Measurements from ENCODE around the gene DNAH3.
A peak's percentile ranks its signal among the peaks of the same experiment; 100 is the strongest.

DNAH3 gene

GRCh38 chr16:20901436-20902112, 249.1 kb downstream of the DNAH3 start:
- DNase-seq, result peak; percentile 9

GRCh38 chr16:20901068-20901435, 249.6 kb downstream of the DNAH3 start:
- DNase-seq, result no peak

GRCh38 chr16:20900299-20901067, 250.2 kb downstream of the DNAH3 start, which contains the start of the genes DCUN1D3 and LYRM1:
DCUN1D3 (minus strand) TSS chr16:20900358; CDS start chr16:20862538, 37,820 bp downstream.
LYRM1 (plus strand) TSS chr16:20900771; CDS start chr16:20915556, 14,785 bp downstream.
- peak; percentile 77 for DNase-seq

GRCh38 chr16:20899477-20900298, 251.0 kb downstream of the DNAH3 start:
- peak; percentile 12 for DNase-seq

- DNase-seq, result no peak
These were observed 251.6 kb downstream of the DNAH3 start for GRCh38 chr16:20899071-20899470.

- DNase-seq, result no peak
These were observed 252.7 kb downstream of the DNAH3 start for GRCh38 chr16:20897922-20898321.

- no peak for DNase-seq
These were observed 253.3 kb downstream of the DNAH3 start for GRCh38 chr16:20897253-20897897.

- no peak for DNase-seq
These were observed 256.3 kb downstream of the DNAH3 start for GRCh38 chr16:20894388-20894787.

GRCh38 chr16:20889625-20890275, 260.9 kb downstream of the DNAH3 start:
- DNase-seq, result no peak

- DNase-seq, result no peak
These were observed 263.4 kb downstream of the DNAH3 start for GRCh38 chr16:20887207-20887606.

GRCh38 chr16:20886320-20886719, 264.3 kb downstream of the DNAH3 start:
- DNase-seq, result no peak

GRCh38 chr16:20884240-20884556, 266.4 kb downstream of the DNAH3 start:
- DNase-seq, result no peak

- no peak for DNase-seq
These were observed 266.9 kb downstream of the DNAH3 start for GRCh38 chr16:20883554-20884239.

Measured in activated CD4-positive, alpha-beta T cell treated with anti-CD3 and anti-CD28 coated beads for 1 hour (primary cell).